CD14-positive monocyte (primary cell): Measurements from ENCODE around the gene BOD1L1. TPM values are rescaled to one million over a fixed set of nuclear protein-coding genes. Genes with fewer than 3 reads are reported as not detected.

Experiments
- DNase-seq, 3 donors: peaks; one replicate each; pipeline ENCODE4 v3.0.0-alpha.2; 2011 to 2022
- H2AFZ ChIP-seq: 2 replicates; pipeline ENCODE4 v1.6.0; 2012; ENCODE audit warnings: mild to moderate bottlenecking, low read depth, low read length, inconsistent platforms; ENCODE audit not compliant: insufficient read depth, poor library complexity, severe bottlenecking
- H3K27ac ChIP-seq, 2 donors: 1 replicate in 1 of 2; 2 replicates in 1 of 2; pipeline ENCODE4 v1.5.1; 2012 to 2013; ENCODE audit warnings: low read length in 2 of 2, control low read depth in 1 of 2, inconsistent platforms in 1 of 2, low read depth in 1 of 2, mild to moderate bottlenecking in 1 of 2
- H3K27me3 ChIP-seq, 2 donors: one replicate each; pipeline versions ENCODE4 v1.6.0 to v1.6.1; 2011 to 2013; ENCODE audit warnings: low read length in 2 of 2; ENCODE audit not compliant: control insufficient read depth in 2 of 2, insufficient read depth in 2 of 2
- H3K36me3 ChIP-seq, 2 donors: replicated peaks in 1 of 2; 1 replicate in 1 of 2; 2 replicates in 1 of 2; pipeline versions ENCODE4 v1.5.1 to v1.6.1; 2012 to 2013; ENCODE audit warnings: low read length in 2 of 2, control low read depth in 1 of 2, inconsistent platforms in 1 of 2, mild to moderate bottlenecking in 1 of 2; ENCODE audit not compliant: insufficient read depth in 2 of 2, control insufficient read depth in 1 of 2
- H3K4me1 ChIP-seq, 2 donors: 1 replicate in 1 of 2; 2 replicates in 1 of 2; pipeline versions ENCODE4 v1.5.1 to v1.6.1; 2012 to 2013; ENCODE audit warnings: low read length in 2 of 2, control low read depth in 1 of 2, inconsistent platforms in 1 of 2, mild to moderate bottlenecking in 1 of 2, moderate library complexity in 1 of 2; ENCODE audit not compliant: insufficient read depth in 2 of 2, control insufficient read depth in 1 of 2
- H3K4me2 ChIP-seq: replicated peaks from 2 replicates; pipeline ENCODE3; 2012; ENCODE audit warnings: low read length, moderate library complexity, mild to moderate bottlenecking; ENCODE audit not compliant: poor library complexity, severe bottlenecking; ENCODE audit errors: extremely low read depth
- H3K4me3 ChIP-seq, 3 experiments: fragments of 200-600 bp in 1 of 3; sonication (generic) in 1 of 3; replicated peaks in 1 of 3; 1 replicate in 2 of 3; 2 replicates in 1 of 3; pipeline ENCODE4 v1.5.1; 2011 to 2013; ENCODE audit warnings: low read length in 3 of 3, mild to moderate bottlenecking in 3 of 3, control low read depth in 2 of 3, low read depth in 2 of 3, inconsistent platforms in 1 of 3, moderate library complexity in 1 of 3
- H3K79me2 ChIP-seq: 2 replicates; pipeline ENCODE4 v1.6.0; 2012; ENCODE audit warnings: mild to moderate bottlenecking, control low read depth, inconsistent platforms, low read length, moderate library complexity; ENCODE audit not compliant: insufficient read depth
- H3K9ac ChIP-seq: 2 replicates; pipeline ENCODE4 v1.6.0; 2017; ENCODE audit warnings: low read length, mild to moderate bottlenecking; ENCODE audit not compliant: insufficient read depth, poor library complexity, severe bottlenecking
- H3K9me3 ChIP-seq, 2 donors: replicated peaks in 1 of 2; 1 replicate in 1 of 2; 2 replicates in 1 of 2; pipeline versions ENCODE4 v1.5.1 to v1.6.1; 2012 to 2013; ENCODE audit warnings: low read length in 2 of 2, control low read depth in 1 of 2; ENCODE audit not compliant: control insufficient read depth in 1 of 2, insufficient read depth in 1 of 2
- H4K20me1 ChIP-seq: 2 replicates; pipeline ENCODE4 v1.6.0; 2012; ENCODE audit warnings: mild to moderate bottlenecking, low read length, control low read depth, moderate library complexity; ENCODE audit not compliant: insufficient read depth
- H3K27ac Mint-ChIP-seq, 7 donors: one replicate each; pipeline ENCODE4 v1.8.0; 2020; ENCODE audit warnings: mild to moderate bottlenecking in 7 of 7, mixed read lengths in 7 of 7, moderate library complexity in 6 of 7, inconsistent platforms in 2 of 7
- H3K27me3 Mint-ChIP-seq, 3 donors: one replicate each; pipeline ENCODE4 v1.8.0; 2021 to 2022; ENCODE audit warnings: low read depth in 3 of 3, mild to moderate bottlenecking in 3 of 3, mixed read lengths in 3 of 3, moderate library complexity in 3 of 3, inconsistent platforms in 1 of 3
- H3K36me3 Mint-ChIP-seq, 2 donors: one replicate each; pipeline ENCODE4 v1.8.0; 2020; ENCODE audit warnings: mixed read lengths in 2 of 2, inconsistent platforms in 1 of 2, mild to moderate bottlenecking in 1 of 2
- H3K4me1 Mint-ChIP-seq: one replicate; pipeline ENCODE4 v1.8.0; 2020; ENCODE audit warnings: mild to moderate bottlenecking, mixed read lengths
- H3K4me3 Mint-ChIP-seq, 2 donors: one replicate each; pipeline ENCODE4 v1.8.0; 2020; ENCODE audit warnings: mild to moderate bottlenecking in 2 of 2, mixed read lengths in 2 of 2, moderate library complexity in 1 of 2
- H3K9me3 Mint-ChIP-seq, 7 donors: one replicate each; pipeline ENCODE4 v1.8.0; 2020 to 2022; ENCODE audit warnings: mixed read lengths in 7 of 7, mild to moderate bottlenecking in 6 of 7, moderate library complexity in 6 of 7, inconsistent platforms in 2 of 7
- WGBS: methylation state at CpG from one replicate; pipeline ENCODE4 v1.1.5; 2013; ENCODE audit warnings: missing lambda C conversion rate; ENCODE audit not compliant: insufficient coverage; 5-methylcytosine and 5-hydroxymethylcytosine counted together
- intact Hi-C, 2 donors: fragments of 100-400 bp; cut with micrococcal nuclease; formaldehyde crosslinking; loops; one replicate each; pipeline versions ENCODE4 v1.15.0 to v1.15.1; 2023
- polyA plus RNA-seq, 3 donors: library from polyadenylated mRNA; depleted of rRNA in 1 of 3; unstranded in 2 of 3; stranded (reverse) in 1 of 3; fragments of 300-500 nt in 2 of 3; fragments of >200 nt in 1 of 3; fragmentation: Illumina TruSeq in 2 of 3; gene quantifications; 1 replicate in 2 of 3; 2 replicates in 1 of 3; pipeline ENCODE4 v1.2.3, GENCODE V29; 2012 to 2021
- TF ChIP-seq, protein P1 (sequence below): fragments of 200-600 bp; IDR thresholded peaks from one replicate; pipeline ENCODE4 v1.8.0; 2022; ENCODE audit warnings: antibody characterized with exemption, mild to moderate bottlenecking

The BOD1L1 gene
- polyA plus RNA-seq, 3 donors = 0.72 to 26.7 (median 1.5) TPM

DNA sequence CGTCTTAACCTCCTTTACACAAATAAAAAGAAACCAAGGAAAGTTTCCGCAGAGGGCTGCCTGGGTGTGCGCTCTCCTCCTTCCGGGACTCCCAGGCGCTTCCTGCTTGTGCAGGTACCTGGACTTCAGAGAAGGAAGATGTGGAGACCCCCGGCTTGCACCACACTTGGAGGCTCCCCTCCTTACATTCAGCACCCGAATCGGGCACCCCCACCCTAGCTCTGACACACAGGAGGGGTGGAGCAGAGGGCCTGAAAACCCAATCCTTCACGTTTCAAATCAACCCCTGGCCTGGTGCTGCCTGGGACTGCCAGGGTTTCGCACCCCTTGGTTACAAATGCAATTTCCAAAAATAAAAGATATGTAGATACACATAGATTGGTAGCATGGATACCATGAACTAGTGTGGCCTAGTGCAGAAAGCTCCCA is 86.3 kb downstream of the BOD1L1 start:
- 0% methylated on average over 3 of the region's 10 CpGs for WGBS
- Histone ChIP-seq H3K4me1 (peaks cover 26 to 33% of the 10 kb centered on the region in 2 donors), H3K4me2 (no peak overlapping the region), H3K27ac (no peak overlapping the region), H2AFZ (no peak overlapping the region), H3K79me2 (no peaks in the 10 kb centered on the region), H3K36me3 (no peaks in the 10 kb centered on the region), H3K9ac (no peak overlapping the region), H3K9me3 (peaks cover 8 to 63% of the 10 kb centered on the region in 2 donors), H3K27me3 (peaks cover 86 to 93% of the 10 kb centered on the region in 2 donors), H4K20me1 (no peaks in the 10 kb centered on the region), H3K4me3 (no peak overlapping the region)
- TF ChIP-seq, protein P1, sequence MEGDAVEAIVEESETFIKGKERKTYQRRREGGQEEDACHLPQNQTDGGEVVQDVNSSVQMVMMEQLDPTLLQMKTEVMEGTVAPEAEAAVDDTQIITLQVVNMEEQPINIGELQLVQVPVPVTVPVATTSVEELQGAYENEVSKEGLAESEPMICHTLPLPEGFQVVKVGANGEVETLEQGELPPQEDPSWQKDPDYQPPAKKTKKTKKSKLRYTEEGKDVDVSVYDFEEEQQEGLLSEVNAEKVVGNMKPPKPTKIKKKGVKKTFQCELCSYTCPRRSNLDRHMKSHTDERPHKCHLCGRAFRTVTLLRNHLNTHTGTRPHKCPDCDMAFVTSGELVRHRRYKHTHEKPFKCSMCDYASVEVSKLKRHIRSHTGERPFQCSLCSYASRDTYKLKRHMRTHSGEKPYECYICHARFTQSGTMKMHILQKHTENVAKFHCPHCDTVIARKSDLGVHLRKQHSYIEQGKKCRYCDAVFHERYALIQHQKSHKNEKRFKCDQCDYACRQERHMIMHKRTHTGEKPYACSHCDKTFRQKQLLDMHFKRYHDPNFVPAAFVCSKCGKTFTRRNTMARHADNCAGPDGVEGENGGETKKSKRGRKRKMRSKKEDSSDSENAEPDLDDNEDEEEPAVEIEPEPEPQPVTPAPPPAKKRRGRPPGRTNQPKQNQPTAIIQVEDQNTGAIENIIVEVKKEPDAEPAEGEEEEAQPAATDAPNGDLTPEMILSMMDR = no peak
- Mint-ChIP-seq H3K27me3 (peaks cover 93 to 98% (median 97%) of the 10 kb centered on the region in 3 donors), H3K4me3 (peak overlapping the region in 1 of 2 donors; percentile 97), H3K4me1 (peaks cover 57% of the 10 kb centered on the region), H3K36me3 (peaks cover 9 to 17% of the 10 kb centered on the region in 2 donors), H3K27ac (peak overlapping the region in 1 of 7 donors; percentile 57), H3K9me3 (peaks cover 4 to 63% (median 20%) of the 10 kb centered on the region in 7 donors)
- DNase-seq = no peak
- intact Hi-C loops = loop anchor here in 1 of 2 donors (10.0 kb wide), 1 partner anchor 696 kb away; no protein-coding TSS in a partner anchor

DNA sequence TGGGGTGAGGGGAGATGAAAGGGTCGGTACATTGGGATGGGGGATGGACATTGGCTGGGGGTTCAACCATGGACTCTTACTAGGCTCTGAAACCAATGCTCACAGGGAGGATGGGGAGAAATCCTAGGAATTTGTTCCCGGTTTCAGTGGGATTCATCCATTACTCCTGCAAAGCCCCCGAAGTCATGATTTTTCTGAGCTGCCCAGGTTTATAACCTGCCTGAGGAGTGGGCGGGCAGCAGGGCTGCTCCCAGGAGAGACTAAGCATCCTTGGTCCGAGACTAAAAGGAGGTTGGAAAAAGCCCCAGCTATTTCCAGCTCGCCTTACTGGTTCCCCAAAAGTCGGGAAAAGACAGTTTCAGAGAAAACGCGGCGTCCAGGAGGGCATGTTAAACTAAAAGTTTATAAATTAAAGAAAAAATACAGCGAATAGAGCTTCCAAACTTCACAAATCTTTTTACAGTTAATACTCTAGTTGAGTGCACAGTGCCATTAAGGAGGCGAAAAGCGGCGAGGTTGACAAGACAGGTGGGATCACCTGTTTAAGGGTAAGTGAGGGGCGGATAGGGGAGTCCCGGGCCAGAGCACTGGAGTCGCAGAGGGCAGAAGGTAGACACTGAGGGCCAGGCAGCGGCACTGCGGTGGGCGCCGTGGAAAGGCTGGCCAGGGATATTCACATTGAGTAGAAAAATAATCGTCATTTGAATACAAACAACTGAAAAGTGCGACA is 86.9 kb downstream of the BOD1L1 start:
- Histone ChIP-seq H3K4me2 (no peak overlapping the region), H3K4me1 (peaks cover 26 to 33% of the 10 kb centered on the region in 2 donors)
- peaks cover 59% of the 10 kb centered on the region for H3K4me1 Mint-ChIP-seq

More for the DNA sequence above, 86.9 kb downstream of the BOD1L1 start:
- Histone ChIP-seq H3K79me2 (no peaks in the 10 kb centered on the region), H2AFZ (no peak overlapping the region), H3K4me3 (no peak overlapping the region), H3K36me3 (no peaks in the 10 kb centered on the region), H3K27me3 (peaks cover 89 to 93% of the 10 kb centered on the region in 2 donors), H3K27ac (no peak overlapping the region), H4K20me1 (no peaks in the 10 kb centered on the region), H3K9me3 (peaks cover 8 to 65% of the 10 kb centered on the region in 2 donors), H3K9ac (no peak overlapping the region)
- Mint-ChIP-seq H3K9me3 (peaks cover 4 to 68% (median 20%) of the 10 kb centered on the region in 7 donors), H3K36me3 (peaks cover 9 to 15% of the 10 kb centered on the region in 2 donors), H3K4me3 (peak overlapping the region in 1 of 2 donors; percentile 97), H3K27ac (no peak overlapping the region), H3K27me3 (peaks cover 93 to 99% (median 98%) of the 10 kb centered on the region in 3 donors)
- WGBS = 14% methylated on average over 8 of the region's 23 CpGs
- TF ChIP-seq, protein P1 = no peak
- intact Hi-C loops = loop anchor here in 1 of 2 donors (10.0 kb wide), 1 partner anchor 696 kb away; no protein-coding TSS in a partner anchor
- DNase-seq = no peak
